GM13976 (cell line): ENCODE results near the gene KCNE1.

Source experiments
- DNase-seq: peaks from one replicate; pipeline ENCODE4 v3.0.0; 2012; ENCODE audit warnings: low spot score
- in situ Hi-C: fragments of 300-500 bp; cut with MboI; formaldehyde crosslinking; loops from one replicate; pipeline ENCODE4 v1.12.0; 2022; ENCODE audit warnings: low sequenced_read_pairs, mixed read lengths, inconsistent platforms; ENCODE audit not compliant: unreplicated experiment
- TF ChIP-seq, protein P1 (sequence below): IDR thresholded peaks from 2 replicates; pipeline ENCODE4 v1.5.1; 2012; ENCODE audit warnings: borderline replicate concordance, mild to moderate bottlenecking; ENCODE audit not compliant: insufficient read depth; ENCODE audit errors: extremely low read depth, missing control alignments, control extremely low read depth

KCNE1 gene

DNA sequence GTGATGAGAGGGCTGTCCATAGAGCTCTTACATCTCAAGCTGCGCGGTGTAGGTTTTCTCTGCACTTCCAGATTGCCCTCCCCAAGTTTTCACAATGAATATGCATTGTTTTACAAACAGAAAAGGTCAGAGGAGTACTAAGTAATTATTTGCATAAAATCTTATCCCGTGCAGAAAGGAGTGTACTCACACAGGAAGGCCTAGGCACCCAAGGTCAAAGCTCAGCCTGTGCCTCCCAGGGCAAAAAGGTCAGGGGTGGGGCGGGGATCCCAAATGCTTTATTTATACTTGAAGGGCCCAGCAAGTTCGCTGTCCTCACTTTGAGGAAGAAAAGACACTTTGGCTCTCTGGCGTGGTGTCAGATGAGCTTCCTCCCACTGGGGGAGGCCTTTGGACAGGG, 10.3 kb upstream of the KCNE1 start:
- in situ Hi-C loops: no loop called here
- TF ChIP-seq, protein P1, sequence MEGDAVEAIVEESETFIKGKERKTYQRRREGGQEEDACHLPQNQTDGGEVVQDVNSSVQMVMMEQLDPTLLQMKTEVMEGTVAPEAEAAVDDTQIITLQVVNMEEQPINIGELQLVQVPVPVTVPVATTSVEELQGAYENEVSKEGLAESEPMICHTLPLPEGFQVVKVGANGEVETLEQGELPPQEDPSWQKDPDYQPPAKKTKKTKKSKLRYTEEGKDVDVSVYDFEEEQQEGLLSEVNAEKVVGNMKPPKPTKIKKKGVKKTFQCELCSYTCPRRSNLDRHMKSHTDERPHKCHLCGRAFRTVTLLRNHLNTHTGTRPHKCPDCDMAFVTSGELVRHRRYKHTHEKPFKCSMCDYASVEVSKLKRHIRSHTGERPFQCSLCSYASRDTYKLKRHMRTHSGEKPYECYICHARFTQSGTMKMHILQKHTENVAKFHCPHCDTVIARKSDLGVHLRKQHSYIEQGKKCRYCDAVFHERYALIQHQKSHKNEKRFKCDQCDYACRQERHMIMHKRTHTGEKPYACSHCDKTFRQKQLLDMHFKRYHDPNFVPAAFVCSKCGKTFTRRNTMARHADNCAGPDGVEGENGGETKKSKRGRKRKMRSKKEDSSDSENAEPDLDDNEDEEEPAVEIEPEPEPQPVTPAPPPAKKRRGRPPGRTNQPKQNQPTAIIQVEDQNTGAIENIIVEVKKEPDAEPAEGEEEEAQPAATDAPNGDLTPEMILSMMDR: no peak
- DNase-seq: no peak

GRCh38 chr21:34521561-34521960, 9.6 kb upstream of the KCNE1 start:
- TF ChIP-seq, protein P1: no peak
- in situ Hi-C loops: no loop called here
- no peak for DNase-seq

DNA sequence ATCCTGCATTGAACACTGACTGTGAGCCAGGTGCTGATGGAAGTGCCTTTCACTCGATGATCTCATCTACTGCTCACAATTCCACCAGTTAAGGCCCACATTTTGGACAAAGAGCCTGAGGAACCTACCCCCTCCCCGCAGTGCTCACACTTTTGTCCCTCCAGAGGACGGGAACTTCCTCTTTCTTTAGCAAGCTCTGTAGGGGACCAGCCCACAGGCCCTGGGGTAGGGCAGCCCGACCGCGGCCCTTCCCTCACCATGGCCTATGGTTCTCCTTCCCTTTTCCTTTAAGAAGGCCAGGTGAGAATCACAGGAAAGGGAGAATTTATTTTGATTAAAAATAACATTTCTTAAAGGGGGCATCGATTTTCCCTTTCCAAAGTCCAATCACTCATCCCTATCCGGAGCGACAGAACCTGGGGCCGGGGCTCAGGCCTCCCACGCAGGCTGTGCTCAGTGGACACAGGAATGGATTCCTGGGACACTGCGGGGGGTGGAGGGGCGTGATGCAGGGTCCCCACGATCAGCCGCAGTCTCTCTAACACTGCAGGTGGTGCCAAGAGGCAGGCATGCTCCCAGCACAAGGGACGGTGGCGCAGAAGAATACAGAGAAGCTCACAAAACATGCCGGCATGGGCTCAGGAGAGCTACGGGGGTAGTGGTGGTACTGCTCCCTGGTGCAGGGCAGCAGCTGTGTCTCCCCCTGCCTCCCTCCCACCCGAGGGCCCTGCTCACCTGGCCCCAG, 8.9 kb upstream of the KCNE1 start:
- in situ Hi-C loops: no loop called here
- TF ChIP-seq, protein P1: no peak
- DNase-seq: no peak

DNA sequence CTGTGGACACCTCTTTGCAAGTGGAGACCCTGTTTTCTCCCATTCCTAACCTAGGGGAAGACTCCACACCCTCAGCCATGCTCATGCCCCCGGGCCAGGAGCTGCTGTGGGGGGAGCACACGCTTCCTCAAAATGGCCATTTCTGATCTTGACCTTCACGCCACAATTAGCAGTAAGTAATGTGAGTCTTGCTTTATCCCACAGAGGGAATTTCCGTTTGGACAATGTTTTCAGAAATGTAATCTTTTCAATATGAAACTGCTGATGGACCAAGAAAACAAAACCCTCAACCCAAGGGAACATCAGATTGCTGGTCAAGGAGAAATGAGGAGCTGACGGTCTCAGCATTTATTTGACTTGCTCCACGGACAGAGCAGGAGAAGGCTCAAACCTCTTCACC, 8.3 kb upstream of the KCNE1 start:
- in situ Hi-C loops: no loop called here
- DNase-seq: no peak
- TF ChIP-seq, protein P1: no peak

DNA sequence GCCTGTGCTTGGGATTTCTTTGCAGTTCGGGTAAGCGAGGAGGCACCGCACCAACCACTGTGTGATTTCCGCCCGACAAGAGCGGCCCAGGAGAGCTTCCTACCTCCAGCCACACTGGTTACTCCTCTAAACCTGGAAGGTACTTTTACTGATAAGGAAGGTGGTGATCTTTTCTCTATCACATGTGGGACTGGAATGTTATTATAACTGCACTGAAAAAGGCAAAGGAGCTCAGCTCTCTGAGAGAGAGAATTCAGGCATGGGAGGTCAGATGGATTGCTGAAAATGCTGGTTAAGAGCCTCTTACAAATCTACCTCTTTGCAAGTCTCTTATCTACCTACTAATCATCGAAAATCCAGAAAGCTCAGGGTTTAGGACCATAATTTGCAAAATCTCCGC, 7.7 kb upstream of the KCNE1 start:
- DNase-seq: no peak
- in situ Hi-C loops: no loop called here
- TF ChIP-seq, protein P1: no peak

DNA sequence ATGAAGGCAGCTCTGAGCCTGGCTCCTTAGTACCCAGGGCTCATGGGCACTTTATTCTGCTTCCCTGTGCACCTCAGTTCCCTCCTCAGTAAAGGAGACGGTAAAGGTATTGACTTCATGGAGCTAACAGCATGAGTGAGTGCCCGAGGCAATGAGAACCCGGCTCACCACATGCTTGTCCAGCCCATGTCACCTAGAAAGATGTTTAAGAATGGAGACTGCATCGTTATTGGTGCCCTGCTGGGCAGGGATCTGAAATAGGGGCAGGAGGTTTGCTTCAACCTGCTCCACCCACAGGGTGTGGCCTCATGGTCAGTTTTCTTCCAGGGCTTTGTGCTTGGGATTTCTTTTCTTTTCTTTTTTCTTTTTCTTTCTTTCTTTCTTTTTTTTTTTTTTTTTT, 7.0 kb upstream of the KCNE1 start:
- in situ Hi-C loops: no loop called here
- TF ChIP-seq, protein P1: no peak
- no peak for DNase-seq

GRCh38 chr21:34518301-34518700, 6.3 kb upstream of the KCNE1 start:
- TF ChIP-seq, protein P1: no peak
- in situ Hi-C loops: no loop called here
- no peak for DNase-seq
